GM12864 (cell line): ENCODE data around the gene OMA1.

Experiments
- DNase-seq: peaks from one replicate; pipeline ENCODE4 v3.0.0-alpha.2; 2011; ENCODE audit warnings: low read depth
- H3K4me3 ChIP-seq: 2 replicates; pipeline ENCODE4 v1.5.1; 2011; ENCODE audit warnings: mild to moderate bottlenecking, low read depth, low read length, control low read depth
- TF ChIP-seq, protein P1 (sequence below): IDR thresholded peaks from 2 replicates; pipeline ENCODE4 v1.5.1; 2011; ENCODE audit warnings: low read depth, mild to moderate bottlenecking, moderate library complexity, low read length, control low read depth, inconsistent platforms; ENCODE audit errors: missing control alignments

The OMA1 gene

DNA sequence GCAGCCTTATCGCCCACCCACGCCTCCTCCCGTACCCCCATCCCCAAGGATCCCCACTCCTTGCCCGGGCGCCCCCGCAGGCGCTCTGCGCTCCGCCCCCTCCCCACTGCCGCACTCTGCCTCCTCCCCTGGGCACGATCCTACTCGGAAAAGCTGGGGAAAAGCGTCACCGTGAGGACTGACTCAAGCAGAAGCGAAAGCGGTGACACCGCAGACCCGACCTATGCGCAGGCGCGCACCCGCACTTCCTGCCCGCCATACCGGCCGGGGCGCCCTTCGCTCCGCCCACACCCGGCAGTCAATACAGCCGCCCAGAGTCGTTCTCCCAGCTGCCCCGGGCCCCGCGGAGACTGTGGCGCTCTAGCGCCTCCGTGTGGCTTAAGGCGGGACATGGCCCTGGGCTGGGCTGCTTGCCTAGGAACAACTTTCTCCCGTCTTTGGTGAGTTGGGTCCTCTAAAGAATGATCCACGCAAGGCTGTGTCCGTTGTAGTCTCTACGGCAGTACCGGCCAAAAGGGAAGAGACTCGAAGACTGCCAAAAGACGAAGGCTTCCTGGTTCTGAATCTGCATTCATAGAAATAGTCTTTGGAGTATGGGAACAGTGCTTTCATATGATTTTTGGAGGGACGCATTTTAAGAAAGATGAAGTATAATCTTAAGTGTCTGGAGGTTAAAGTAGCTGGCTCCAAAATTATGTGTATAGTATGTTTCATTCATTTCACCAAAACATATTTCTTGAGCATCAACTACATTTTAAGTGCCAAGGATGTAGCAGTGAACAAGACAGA is at the start of gene OMA1:
OMA1 (minus strand) TSS at position 207 of the 789 bp plus-strand sequence. CDS start 7,432 bp downstream, outside the sequence.
- TF ChIP-seq, protein P1, sequence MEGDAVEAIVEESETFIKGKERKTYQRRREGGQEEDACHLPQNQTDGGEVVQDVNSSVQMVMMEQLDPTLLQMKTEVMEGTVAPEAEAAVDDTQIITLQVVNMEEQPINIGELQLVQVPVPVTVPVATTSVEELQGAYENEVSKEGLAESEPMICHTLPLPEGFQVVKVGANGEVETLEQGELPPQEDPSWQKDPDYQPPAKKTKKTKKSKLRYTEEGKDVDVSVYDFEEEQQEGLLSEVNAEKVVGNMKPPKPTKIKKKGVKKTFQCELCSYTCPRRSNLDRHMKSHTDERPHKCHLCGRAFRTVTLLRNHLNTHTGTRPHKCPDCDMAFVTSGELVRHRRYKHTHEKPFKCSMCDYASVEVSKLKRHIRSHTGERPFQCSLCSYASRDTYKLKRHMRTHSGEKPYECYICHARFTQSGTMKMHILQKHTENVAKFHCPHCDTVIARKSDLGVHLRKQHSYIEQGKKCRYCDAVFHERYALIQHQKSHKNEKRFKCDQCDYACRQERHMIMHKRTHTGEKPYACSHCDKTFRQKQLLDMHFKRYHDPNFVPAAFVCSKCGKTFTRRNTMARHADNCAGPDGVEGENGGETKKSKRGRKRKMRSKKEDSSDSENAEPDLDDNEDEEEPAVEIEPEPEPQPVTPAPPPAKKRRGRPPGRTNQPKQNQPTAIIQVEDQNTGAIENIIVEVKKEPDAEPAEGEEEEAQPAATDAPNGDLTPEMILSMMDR, result peak; percentile 95
- peak within 1 kb of the TSS; percentile 94 for H3K4me3 ChIP-seq
- DNase-seq, result peak; percentile 87

DNA sequence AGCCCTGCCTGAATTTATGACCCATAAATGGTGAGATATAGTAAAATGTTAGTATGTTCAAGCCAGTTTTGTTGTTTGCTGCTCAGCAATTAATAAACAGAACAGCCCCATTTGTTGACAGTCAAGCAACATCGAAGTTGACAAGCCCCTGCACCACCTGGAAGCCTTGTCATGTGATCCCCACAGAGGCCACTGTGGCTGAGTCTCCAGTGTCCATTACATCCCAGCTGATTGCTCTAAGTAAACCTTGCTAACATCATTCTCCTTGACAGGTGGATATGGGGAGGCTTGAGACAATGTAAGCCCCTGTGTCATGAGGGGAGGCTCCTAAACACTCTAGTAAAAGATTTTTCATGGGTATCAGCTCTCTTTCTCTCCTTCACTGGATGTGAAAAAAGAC is 48.0 kb upstream of the OMA1 start:
- no peak overlapping the region for H3K4me3 ChIP-seq
- TF ChIP-seq, protein P1, result no peak
- no peak for DNase-seq

DNA sequence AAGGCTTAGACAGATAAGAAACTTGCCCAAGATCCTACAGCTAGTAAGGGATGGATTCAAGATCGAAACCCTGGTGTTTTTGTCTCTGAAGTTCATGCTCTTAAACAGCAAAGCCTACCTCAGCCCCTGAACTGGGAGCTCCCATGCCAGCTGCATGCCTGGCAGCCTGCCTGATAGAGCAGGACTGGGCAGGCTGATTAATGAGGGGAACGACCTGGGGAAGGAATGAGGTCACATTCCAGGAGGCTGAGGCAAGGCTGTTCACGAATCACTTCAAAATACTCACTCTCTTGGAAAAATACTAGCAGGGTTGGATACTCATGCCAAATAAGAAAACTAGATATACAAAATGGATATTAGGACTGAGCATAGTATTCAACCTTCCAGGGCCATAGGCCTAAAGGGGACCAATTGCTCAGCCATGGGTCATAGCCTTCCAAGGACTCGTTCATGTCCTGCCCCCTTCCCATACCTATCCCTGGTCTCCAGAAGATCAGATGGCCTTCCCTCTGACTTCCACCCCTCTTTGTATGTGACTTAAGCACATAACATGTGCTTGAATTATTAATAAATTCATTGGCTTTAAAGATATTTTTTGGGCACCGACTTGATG is 46.1 kb upstream of the OMA1 start:
- TF ChIP-seq, protein P1, result no peak
- no peak for DNase-seq
- H3K4me3 ChIP-seq, result no peak overlapping the region

DNA sequence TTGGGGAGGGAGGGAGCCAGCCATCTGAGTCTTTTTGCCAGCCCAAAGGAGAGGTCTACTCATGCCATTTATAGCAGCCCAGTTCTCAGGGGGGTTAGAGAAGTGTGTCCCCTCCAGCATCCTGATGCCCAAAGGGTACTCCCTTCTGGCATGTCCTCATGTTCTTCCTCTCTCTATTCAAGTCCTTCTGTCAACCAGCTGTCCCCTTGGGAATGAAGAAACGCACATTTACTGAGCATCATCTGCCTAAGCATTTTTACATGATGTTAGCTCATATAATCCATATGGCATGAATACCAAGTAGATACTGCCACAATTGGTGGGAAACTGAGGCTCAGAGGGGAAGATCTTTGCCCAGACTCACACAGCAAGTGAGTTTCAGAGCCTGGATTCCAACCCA is 45.3 kb upstream of the OMA1 start:
- DNase-seq, result no peak
- TF ChIP-seq, protein P1, result no peak
- H3K4me3 ChIP-seq, result no peak overlapping the region

DNA sequence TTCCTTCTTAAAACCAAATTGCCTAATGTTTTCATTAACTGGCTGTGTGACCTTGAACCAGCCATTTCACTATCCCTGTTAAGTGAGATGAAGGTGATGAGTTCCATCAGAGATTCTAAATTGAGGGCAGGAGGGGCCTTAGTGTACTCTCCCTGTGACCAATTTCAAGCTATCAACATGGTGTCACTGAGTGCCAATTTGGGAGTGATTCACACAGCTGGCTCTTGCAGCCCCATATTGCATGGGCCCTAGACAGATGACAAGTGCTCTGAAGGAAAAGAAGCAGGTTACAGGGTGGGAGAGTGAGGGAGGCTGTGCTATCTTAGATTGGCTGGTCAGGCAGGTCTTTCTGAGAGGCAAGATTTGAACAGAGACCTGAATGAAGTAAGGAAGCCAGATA is 43.5 kb upstream of the OMA1 start:
- no peak overlapping the region for H3K4me3 ChIP-seq
- TF ChIP-seq, protein P1, result no peak
- no peak for DNase-seq

DNA sequence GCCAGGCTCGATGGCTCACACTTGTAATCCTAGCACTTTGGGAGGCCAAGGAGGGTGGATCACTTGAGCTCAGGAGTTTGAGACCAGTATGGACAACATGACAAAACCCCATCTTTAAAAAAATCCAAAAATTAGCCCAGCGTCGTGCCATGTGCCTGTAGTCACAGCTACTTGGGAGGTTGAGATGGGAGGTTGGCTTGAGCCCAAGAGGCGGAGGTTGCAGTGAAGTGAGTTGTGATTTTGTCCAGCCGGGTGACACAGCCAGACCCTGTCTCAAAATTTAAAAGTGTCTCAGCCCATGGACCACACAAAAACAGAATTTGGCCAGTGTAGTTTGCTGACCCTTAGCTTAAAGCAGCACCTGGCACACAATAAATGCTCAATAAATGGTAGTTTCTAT is 41.9 kb upstream of the OMA1 start:
- DNase-seq, result no peak
- H3K4me3 ChIP-seq, result no peak overlapping the region
- TF ChIP-seq, protein P1, result no peak
